GM12878 (cell line): Measurements from ENCODE around the gene LCLAT1. TPM values are rescaled to one million over a fixed set of nuclear protein-coding genes. Genes with fewer than 3 reads are reported as not detected.

Experiments
- ATAC-seq: fragments of 200-7000 bp; cut with Tn5 transposase; 3 replicates; pipeline ENCODE4 v1.9.1; 2020; ENCODE audit warnings: mild to moderate bottlenecking, moderate library complexity
- BruUV-seq: library from RNA; stranded (reverse); fragments of 400-500 nt; replicated peaks from 2 replicates; lab custom pipeline; 2021; lab: Mats Ljungman, UMichigan
- CTCF ChIA-PET: fragments of 300-600 bp; sonication (Branson Sonifier 250); formaldehyde crosslinking; extraction: SDS; loops from one replicate; lab custom pipeline; 2021; ENCODE audit warnings: inconsistent platforms; lab: Yijun Ruan, JAX
- POLR2A ChIA-PET: fragments of 350-600 bp; formaldehyde crosslinking; extraction: SDS; loops from one replicate; lab custom pipeline; 2021; ENCODE audit warnings: inconsistent platforms; lab: Charles Lee
- RAD21 ChIA-PET: fragments of 300-600 bp; sonication (Branson Sonifier 250); formaldehyde crosslinking; loops from one replicate; lab custom pipeline; 2023; ENCODE audit warnings: antibody characterized with exemption; ENCODE audit not compliant: unreplicated experiment; lab: Charles Lee
- SMC1A ChIA-PET: fragments of 300-600 bp; sonication (Branson Sonifier 250); formaldehyde crosslinking; loops from one replicate; lab custom pipeline; 2023; ENCODE audit not compliant: unreplicated experiment, uncharacterized antibody; lab: Charles Lee
- DNase-seq: peaks from one replicate; pipeline ENCODE4 v3.0.0-alpha.2; 2011; ENCODE audit warnings: low read depth, low spot score
- FAIRE-seq: peaks from 3 replicates; lab custom pipeline; 2011; peaks lifted over from hg19 to GRCh38; lab: Jason Lieb, UNC
- H2AFZ ChIP-seq: 2 replicates; pipeline ENCODE4 v1.6.0; 2011; ENCODE audit warnings: low read depth, low read length, control low read depth; ENCODE audit not compliant: control insufficient read depth
- H3K27ac ChIP-seq: 2 replicates; pipeline ENCODE4 v1.5.1; 2011; ENCODE audit warnings: control low read depth; ENCODE audit not compliant: control insufficient read depth, insufficient read depth
- H3K27me3 ChIP-seq, 2 experiments: replicated peaks in 1 of 2; 2 replicates each; pipeline versions ENCODE4 v1.6.0 to v1.6.1; 2011; ENCODE audit warnings: low read length in 1 of 2; ENCODE audit not compliant: control insufficient read depth in 2 of 2, insufficient read depth in 2 of 2
- H3K36me3 ChIP-seq, 2 experiments: 2 replicates each; pipeline ENCODE4 v1.5.1; 2011; ENCODE audit warnings: low read length in 1 of 2; ENCODE audit not compliant: control insufficient read depth in 2 of 2, insufficient read depth in 2 of 2
- H3K4me1 ChIP-seq: 2 replicates; pipeline ENCODE4 v1.6.1; 2011; ENCODE audit warnings: mild to moderate bottlenecking, low read length, moderate library complexity, mixed read lengths; ENCODE audit not compliant: control insufficient read depth, insufficient read depth
- H3K4me2 ChIP-seq: 2 replicates; pipeline ENCODE4 v1.6.0; 2011; ENCODE audit warnings: control low read depth; ENCODE audit not compliant: control insufficient read depth, insufficient read depth
- H3K4me3 ChIP-seq: fragments of 200-600 bp; sonication (generic); 2 replicates; pipeline ENCODE4 v1.5.1; 2016
- H3K79me2 ChIP-seq: 2 replicates; pipeline ENCODE4 v1.6.0; 2011; ENCODE audit warnings: low read length; ENCODE audit not compliant: control insufficient read depth, insufficient read depth
- H3K9ac ChIP-seq: 2 replicates; pipeline ENCODE4 v1.8.0; 2011; ENCODE audit warnings: low read length, control low read depth, mixed read lengths; ENCODE audit not compliant: control insufficient read depth, insufficient read depth
- H3K9me3 ChIP-seq: replicated peaks from 3 replicates; pipeline ENCODE4 v1.5.1; 2011; ENCODE audit warnings: mild to moderate bottlenecking, low read length; ENCODE audit not compliant: control insufficient read depth, insufficient read depth
- H4K20me1 ChIP-seq: 2 replicates; pipeline ENCODE4 v1.6.0; 2011; ENCODE audit not compliant: control insufficient read depth, insufficient read depth
- ATF7 ChIP-seq: fragments of 450-650 bp; IDR thresholded peaks from 2 replicates; pipeline ENCODE4 v1.6.1; 2016; ENCODE audit warnings: low read depth, mild to moderate bottlenecking
- CBX3 ChIP-seq: fragments of 200-600 bp; sonication (generic); IDR thresholded peaks from 2 replicates; pipeline ENCODE4 v1.6.1; 2016; ENCODE audit warnings: low read depth, borderline replicate concordance
- MTA2 ChIP-seq: fragments of 450-650 bp; IDR thresholded peaks from 2 replicates; pipeline ENCODE4 v1.6.1; 2016; ENCODE audit warnings: low read depth, mild to moderate bottlenecking, moderate library complexity
- MXI1 ChIP-seq: fragments of 150-350 bp; IDR thresholded peaks from 2 replicates; pipeline ENCODE4 v1.6.1; 2011; ENCODE audit warnings: low read depth, mild to moderate bottlenecking, inconsistent platforms, low read length, improper control_type of control experiment
- MYB ChIP-seq: fragments of 150-350 bp; IDR thresholded peaks from 2 replicates; pipeline ENCODE4 v1.6.1; 2014; ENCODE audit warnings: mild to moderate bottlenecking, low read depth, low read length, borderline replicate concordance
- POLR2A ChIP-seq: IDR thresholded peaks from 2 replicates; pipeline ENCODE4 v1.6.1; 2011; ENCODE audit warnings: low read depth, mild to moderate bottlenecking, low read length
- RB1 ChIP-seq: fragments of 450-650 bp; formaldehyde crosslinking; IDR thresholded peaks from 2 replicates; pipeline ENCODE4 v1.6.1; 2017; ENCODE audit warnings: mild to moderate bottlenecking, borderline replicate concordance
- RCOR1 ChIP-seq: conservative IDR thresholded peaks from 2 replicates; pipeline ENCODE4 v1.6.1; 2012; ENCODE audit warnings: low read depth, low read length, improper control_type of control experiment
- SPI1 ChIP-seq: IDR thresholded peaks from 2 replicates; pipeline ENCODE4 v1.6.1; 2011; ENCODE audit warnings: low read depth, mild to moderate bottlenecking, low read length, moderate library complexity, borderline replicate concordance; ENCODE audit not compliant: insufficient read depth
- STAT1 ChIP-seq: fragments of 450-650 bp; conservative IDR thresholded peaks from 2 replicates; pipeline ENCODE4 v1.6.1; 2014; ENCODE audit warnings: antibody characterized with exemption, mild to moderate bottlenecking
- ZNF622 ChIP-seq: fragments of 450-650 bp; IDR thresholded peaks from 2 replicates; pipeline ENCODE4 v1.6.1; 2017; ENCODE audit warnings: mild to moderate bottlenecking, inconsistent platforms
- WGBS: methylation state at CpG from one replicate; pipeline ENCODE4 v1.1.6; 2016; ENCODE audit warnings: low lambda C conversion rate; ENCODE audit not compliant: insufficient replicate concordance, insufficient coverage; ENCODE audit errors: missing lambda C conversion rate; 5-methylcytosine and 5-hydroxymethylcytosine counted together
- in situ Hi-C: fragments of 300-500 bp; cut with MboI; formaldehyde crosslinking; loops from 9 replicates; pipeline ENCODE4 v1.14.3; 2018; ENCODE audit warnings: mixed read lengths
- intact Hi-C: fragments of 100-400 bp; cut with micrococcal nuclease; formaldehyde crosslinking; loops from one replicate; pipeline ENCODE4 v1.14.2; 2022; ENCODE audit not compliant: unreplicated experiment
- polyA plus RNA-seq, 11 experiments: library from polyadenylated mRNA; depleted of rRNA in 4 of 11; unstranded in 6 of 11; stranded (reverse) in 5 of 11; fragments of >200 nt; fragmentation: Nextera tagmentation in 4 of 11; fragmentation: Illumina TruSeq in 1 of 11; extraction: Ambion mirVana in 4 of 11; extraction: Trizol in 1 of 11; gene quantifications; 1 replicate in 1 of 11; 2 replicates in 10 of 11; pipeline versions ENCODE4 v1.2.1 to v1.2.3, GENCODE V29; 2011 to 2016; ENCODE audit warnings: inconsistent platforms in 2 of 11, missing spikeins in 2 of 11, low read depth in 1 of 11
- total RNA-seq, 4 experiments: library from RNA; depleted of rRNA in 3 of 4; stranded (reverse); fragments of >200 nt in 3 of 4; fragmentation: Illumina TruSeq in 1 of 4; extraction: Trizol in 1 of 4; gene quantifications; 2 replicates each; pipeline versions ENCODE4 v1.2.1 to v1.2.3, GENCODE V29; 2013 to 2021
- TF ChIP-seq, protein P1 (sequence below): fragments of 450-650 bp; IDR thresholded peaks from 2 replicates; pipeline ENCODE4 v1.6.1; 2014; ENCODE audit warnings: mild to moderate bottlenecking
- TF ChIP-seq, protein P2 (sequence below): IDR thresholded peaks from 2 replicates; pipeline ENCODE4 v1.6.1; 2012; ENCODE audit warnings: low read depth, low read length, improper control_type of control experiment
- TF ChIP-seq, protein P3 (sequence below): fragments of 450-650 bp; IDR thresholded peaks from 2 replicates; pipeline ENCODE4 v1.6.1; 2018; ENCODE audit warnings: borderline replicate concordance, mild to moderate bottlenecking; ENCODE audit not compliant: partially characterized antibody
- TF ChIP-seq, protein P4 (sequence below): fragments of 450-650 bp; IDR thresholded peaks from 2 replicates; pipeline ENCODE4 v1.6.1; 2016; ENCODE audit warnings: mild to moderate bottlenecking, moderate library complexity, borderline replicate concordance

Gene LCLAT1
- total and polyA plus RNA-seq, 10 of the 15 experiments (the other 5 are each of a cell fraction or from before 2014, with no cell fraction given): 8.1 to 33.0 (median 15.9) TPM

DNA sequence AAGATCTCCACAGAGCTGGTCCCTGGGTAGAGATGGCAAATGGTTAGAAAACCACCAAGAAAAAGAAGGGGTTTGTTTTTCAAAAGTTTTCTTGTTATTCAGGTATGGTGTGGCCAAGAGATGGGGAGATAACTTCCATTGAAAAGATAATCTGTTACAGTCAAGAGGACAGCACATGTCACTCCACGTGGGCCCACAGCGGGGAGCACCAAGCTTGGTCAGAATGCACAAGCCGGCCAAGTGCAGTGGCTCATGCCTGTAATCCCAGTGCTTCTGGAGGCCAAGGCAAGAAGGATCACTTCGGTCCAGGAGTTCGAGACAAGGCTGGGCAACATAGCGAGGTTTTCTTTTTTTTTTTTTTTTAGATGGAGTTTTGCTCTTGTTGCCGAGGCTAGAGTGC, 6.0 kb upstream of the LCLAT1 start:
- Histone ChIP-seq H3K79me2 (no peaks in the 10 kb centered on the region), H3K27ac (no peak overlapping the region), H3K4me2 (no peak overlapping the region), H3K9me3 (no peaks in the 10 kb centered on the region), H3K4me3 (no peak overlapping the region)
- ChIA-PET POLR2A (no interaction called here), CTCF (interaction anchor here (1.9 kb wide), 1 partner anchor 18 kb away, joined by 5 read pairs; no protein-coding TSS in a partner anchor), RAD21 (no interaction called here)
- BruUV-seq: no TSS peak
- intact Hi-C loops: no loop called here
- WGBS: 90% methylated on average over 6 of the region's 7 CpGs
- ATAC-seq (no peak), DNase-seq (no peak)
- TF ChIP-seq, protein P1, sequence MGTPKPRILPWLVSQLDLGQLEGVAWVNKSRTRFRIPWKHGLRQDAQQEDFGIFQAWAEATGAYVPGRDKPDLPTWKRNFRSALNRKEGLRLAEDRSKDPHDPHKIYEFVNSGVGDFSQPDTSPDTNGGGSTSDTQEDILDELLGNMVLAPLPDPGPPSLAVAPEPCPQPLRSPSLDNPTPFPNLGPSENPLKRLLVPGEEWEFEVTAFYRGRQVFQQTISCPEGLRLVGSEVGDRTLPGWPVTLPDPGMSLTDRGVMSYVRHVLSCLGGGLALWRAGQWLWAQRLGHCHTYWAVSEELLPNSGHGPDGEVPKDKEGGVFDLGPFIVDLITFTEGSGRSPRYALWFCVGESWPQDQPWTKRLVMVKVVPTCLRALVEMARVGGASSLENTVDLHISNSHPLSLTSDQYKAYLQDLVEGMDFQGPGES: no peak
- TF ChIP-seq, protein P2, sequence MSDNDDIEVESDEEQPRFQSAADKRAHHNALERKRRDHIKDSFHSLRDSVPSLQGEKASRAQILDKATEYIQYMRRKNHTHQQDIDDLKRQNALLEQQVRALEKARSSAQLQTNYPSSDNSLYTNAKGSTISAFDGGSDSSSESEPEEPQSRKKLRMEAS: no peak
- TF ChIP-seq RB1: no peak
- no peak for TF ChIP-seq ATF7
- TF ChIP-seq SPI1: no peak
- TF ChIP-seq, protein P3, sequence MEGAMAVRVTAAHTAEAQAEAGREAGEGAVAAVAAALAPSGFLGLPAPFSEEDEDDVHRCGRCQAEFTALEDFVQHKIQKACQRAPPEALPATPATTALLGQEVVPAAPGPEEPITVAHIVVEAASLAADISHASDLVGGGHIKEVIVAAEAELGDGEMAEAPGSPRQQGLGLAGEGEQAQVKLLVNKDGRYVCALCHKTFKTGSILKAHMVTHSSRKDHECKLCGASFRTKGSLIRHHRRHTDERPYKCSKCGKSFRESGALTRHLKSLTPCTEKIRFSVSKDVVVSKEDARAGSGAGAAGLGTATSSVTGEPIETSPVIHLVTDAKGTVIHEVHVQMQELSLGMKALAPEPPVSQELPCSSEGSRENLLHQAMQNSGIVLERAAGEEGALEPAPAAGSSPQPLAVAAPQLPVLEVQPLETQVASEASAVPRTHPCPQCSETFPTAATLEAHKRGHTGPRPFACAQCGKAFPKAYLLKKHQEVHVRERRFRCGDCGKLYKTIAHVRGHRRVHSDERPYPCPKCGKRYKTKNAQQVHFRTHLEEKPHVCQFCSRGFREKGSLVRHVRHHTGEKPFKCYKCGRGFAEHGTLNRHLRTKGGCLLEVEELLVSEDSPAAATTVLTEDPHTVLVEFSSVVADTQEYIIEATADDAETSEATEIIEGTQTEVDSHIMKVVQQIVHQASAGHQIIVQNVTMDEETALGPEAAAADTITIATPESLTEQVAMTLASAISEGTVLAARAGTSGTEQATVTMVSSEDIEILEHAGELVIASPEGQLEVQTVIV: no peak
- TF ChIP-seq MXI1: no peak
- TF ChIP-seq ZNF622: no peak
- no peak for TF ChIP-seq RCOR1
- TF ChIP-seq MYB: no peak
- no peak for TF ChIP-seq POLR2A
- TF ChIP-seq, protein P4, sequence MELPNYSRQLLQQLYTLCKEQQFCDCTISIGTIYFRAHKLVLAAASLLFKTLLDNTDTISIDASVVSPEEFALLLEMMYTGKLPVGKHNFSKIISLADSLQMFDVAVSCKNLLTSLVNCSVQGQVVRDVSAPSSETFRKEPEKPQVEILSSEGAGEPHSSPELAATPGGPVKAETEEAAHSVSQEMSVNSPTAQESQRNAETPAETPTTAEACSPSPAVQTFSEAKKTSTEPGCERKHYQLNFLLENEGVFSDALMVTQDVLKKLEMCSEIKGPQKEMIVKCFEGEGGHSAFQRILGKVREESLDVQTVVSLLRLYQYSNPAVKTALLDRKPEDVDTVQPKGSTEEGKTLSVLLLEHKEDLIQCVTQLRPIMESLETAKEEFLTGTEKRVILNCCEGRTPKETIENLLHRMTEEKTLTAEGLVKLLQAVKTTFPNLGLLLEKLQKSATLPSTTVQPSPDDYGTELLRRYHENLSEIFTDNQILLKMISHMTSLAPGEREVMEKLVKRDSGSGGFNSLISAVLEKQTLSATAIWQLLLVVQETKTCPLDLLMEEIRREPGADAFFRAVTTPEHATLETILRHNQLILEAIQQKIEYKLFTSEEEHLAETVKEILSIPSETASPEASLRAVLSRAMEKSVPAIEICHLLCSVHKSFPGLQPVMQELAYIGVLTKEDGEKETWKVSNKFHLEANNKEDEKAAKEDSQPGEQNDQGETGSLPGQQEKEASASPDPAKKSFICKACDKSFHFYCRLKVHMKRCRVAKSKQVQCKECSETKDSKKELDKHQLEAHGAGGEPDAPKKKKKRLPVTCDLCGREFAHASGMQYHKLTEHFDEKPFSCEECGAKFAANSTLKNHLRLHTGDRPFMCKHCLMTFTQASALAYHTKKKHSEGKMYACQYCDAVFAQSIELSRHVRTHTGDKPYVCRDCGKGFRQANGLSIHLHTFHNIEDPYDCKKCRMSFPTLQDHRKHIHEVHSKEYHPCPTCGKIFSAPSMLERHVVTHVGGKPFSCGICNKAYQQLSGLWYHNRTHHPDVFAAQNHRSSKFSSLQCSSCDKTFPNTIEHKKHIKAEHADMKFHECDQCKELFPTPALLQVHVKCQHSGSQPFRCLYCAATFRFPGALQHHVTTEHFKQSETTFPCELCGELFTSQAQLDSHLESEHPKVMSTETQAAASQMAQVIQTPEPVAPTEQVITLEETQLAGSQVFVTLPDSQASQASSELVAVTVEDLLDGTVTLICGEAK: no peak
- no peak for TF ChIP-seq MTA2
- no peak for TF ChIP-seq CBX3
- no peak for TF ChIP-seq STAT1
- TF ChIP-seq, all 136 proteins: peak for 0
- no peak for FAIRE-seq
- Histone ChIP-seq H2AFZ (no peak overlapping the region), H3K27me3 (no peaks in the 10 kb centered on the region), H3K36me3 (no peaks in the 10 kb centered on the region), H3K4me1 (peaks cover 2% of the 10 kb centered on the region; the same call in 1 of the 2 replicates), H3K9ac (no peak overlapping the region), H4K20me1 (no peaks in the 10 kb centered on the region)
- in situ Hi-C loops: no loop called here
- SMC1A ChIA-PET: interaction anchor here (1.8 kb wide), 1 partner anchor 18 kb away, joined by 4 read pairs; no protein-coding TSS in a partner anchor
